Progenitor cell of endocrine pancreas (in vitro differentiated cells): ENCODE measurements around the gene MTREX. TPM values are rescaled to one million over a fixed set of nuclear protein-coding genes. Genes with fewer than 3 reads are reported as not detected.

ENCODE experiments used
- DNase-seq: peaks from one replicate; pipeline ENCODE4 v3.0.0; 2021; ENCODE audit warnings: low spot score; ENCODE audit not compliant: unreplicated experiment
- H3K27ac Mint-ChIP-seq: 2 replicates; pipeline ENCODE4 v1.8.0; 2021; ENCODE audit warnings: mild to moderate bottlenecking, moderate library complexity, mixed read lengths
- H3K27me3 Mint-ChIP-seq: 2 replicates; pipeline ENCODE4 v1.8.0; 2021; ENCODE audit warnings: mixed read lengths
- H3K36me3 Mint-ChIP-seq: 2 replicates; pipeline ENCODE4 v1.8.0; 2022; ENCODE audit warnings: mixed read lengths; ENCODE audit not compliant: insufficient read depth
- H3K4me1 Mint-ChIP-seq: 2 replicates; pipeline ENCODE4 v1.8.0; 2021; ENCODE audit warnings: low read depth, mixed read lengths
- H3K4me3 Mint-ChIP-seq: 2 replicates; pipeline ENCODE4 v1.8.0; 2021; ENCODE audit warnings: low read depth, mild to moderate bottlenecking, moderate library complexity, mixed read lengths
- H3K9me3 Mint-ChIP-seq: 2 replicates; pipeline ENCODE4 v1.8.0; 2021; ENCODE audit warnings: low read depth, mixed read lengths
- CTCF ChIP-seq: fragments of 200-600 bp; sonication (generic); IDR thresholded peaks from one replicate; pipeline ENCODE4 v1.5.0; 2021; ENCODE audit warnings: antibody characterized with exemption, mild to moderate bottlenecking; ENCODE audit not compliant: unreplicated experiment
- total RNA-seq: library from RNA; stranded (reverse); gene quantifications from 2 replicates; pipeline ENCODE4 v1.2.1, GENCODE V29; 2021

MTREX gene
- total RNA-seq, 1 donor from 2014 or later: 75.5 TPM

- Mint-ChIP-seq H3K36me3 (peaks cover 27% of the 10 kb centered on the region), H3K27me3 (no peaks in the 10 kb centered on the region), H3K27ac (peak overlapping the region; percentile 31), H3K9me3 (no peaks in the 10 kb centered on the region), H3K4me1 (no peaks in the 10 kb centered on the region), H3K4me3 (no peak overlapping the region)
- no peak for DNase-seq
- no peak for TF ChIP-seq CTCF
Observed at GRCh38 chr5:55343609-55344008, 35.8 kb downstream of the MTREX start.

DNA sequence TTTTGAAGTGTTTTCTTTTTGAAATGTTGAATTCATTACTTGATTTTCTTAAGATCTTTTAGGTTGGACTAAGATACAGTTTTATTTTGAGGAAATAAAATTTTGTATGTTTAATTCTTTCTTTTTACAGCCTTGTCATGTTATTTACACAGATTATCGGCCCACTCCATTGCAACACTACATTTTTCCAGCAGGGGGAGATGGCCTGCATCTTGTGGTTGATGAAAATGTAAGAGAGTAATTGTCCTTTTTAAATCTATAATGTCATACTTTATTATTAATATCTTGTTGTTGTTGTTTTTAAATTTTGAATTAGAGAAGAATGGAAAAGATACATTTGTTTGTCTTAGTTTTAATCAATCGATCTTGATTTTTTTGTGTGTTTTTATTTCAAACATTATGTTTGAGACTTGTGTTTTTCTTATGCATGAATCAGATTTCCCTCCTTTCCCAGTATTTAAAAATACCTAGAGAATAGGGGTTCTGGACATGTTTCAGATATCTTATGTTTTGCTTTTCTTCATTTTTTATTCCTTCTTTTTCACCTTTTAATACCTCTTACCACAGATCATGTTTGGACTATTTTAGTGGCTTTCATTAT is 36.7 kb downstream of the MTREX start:
- DNase-seq: peak; percentile 17
- TF ChIP-seq CTCF: peak; percentile 91
- Mint-ChIP-seq H3K27me3 (no peaks in the 10 kb centered on the region), H3K4me3 (no peak overlapping the region), H3K4me1 (no peaks in the 10 kb centered on the region), H3K27ac (no peak overlapping the region), H3K36me3 (peaks cover 30% of the 10 kb centered on the region), H3K9me3 (no peaks in the 10 kb centered on the region)

- H3K9me3 Mint-ChIP-seq: no peaks in the 10 kb centered on the region
- no peak for TF ChIP-seq CTCF
- no peaks in the 10 kb centered on the region for H3K4me1 Mint-ChIP-seq
- no peak overlapping the region for H3K4me3 Mint-ChIP-seq
- DNase-seq: no peak
- H3K27me3 Mint-ChIP-seq: no peaks in the 10 kb centered on the region
- H3K36me3 Mint-ChIP-seq: peaks cover 34% of the 10 kb centered on the region
- no peak overlapping the region for H3K27ac Mint-ChIP-seq
Observed at GRCh38 chr5:55345327-55345726, 37.5 kb downstream of the MTREX start.

- H3K27ac Mint-ChIP-seq: peak overlapping the region; percentile 19
- no peaks in the 10 kb centered on the region for H3K27me3 Mint-ChIP-seq
- H3K4me3 Mint-ChIP-seq: no peak overlapping the region
- TF ChIP-seq CTCF: no peak
- peaks cover 42% of the 10 kb centered on the region for H3K36me3 Mint-ChIP-seq
- no peaks in the 10 kb centered on the region for H3K9me3 Mint-ChIP-seq
- DNase-seq: no peak
- no peaks in the 10 kb centered on the region for H3K4me1 Mint-ChIP-seq
Observed at GRCh38 chr5:55347786-55348185, 40.0 kb downstream of the MTREX start.

GRCh38 chr5:55350754-55351153 is 43.0 kb downstream of the MTREX start:
- no peak for DNase-seq
- no peak for TF ChIP-seq CTCF
- Mint-ChIP-seq H3K36me3 (peaks cover 37% of the 10 kb centered on the region), H3K9me3 (no peaks in the 10 kb centered on the region), H3K4me1 (no peaks in the 10 kb centered on the region), H3K27me3 (no peaks in the 10 kb centered on the region), H3K27ac (no peak overlapping the region), H3K4me3 (no peak overlapping the region)
